Measurements from ENCODE around the gene ABCC11.

GRCh38 chr16:48162839-48163410, 84.4 kb downstream of the ABCC11 start:
- TF ChIP-seq CTCF (conservative IDR thresholded peaks at IDR 0.05 in 1 of 2, IDR thresholded peaks at IDR 0.05 in 1 of 2; ENCODE audit: extremely low read depth in 1 of 2, insufficient read depth in 1 of 2, low read depth in 1 of 2, low read length in 2 of 2) (no peak), EZH2 (IDR thresholded peaks at IDR 0.05; ENCODE audit: borderline replicate concordance, low read length) (no peak)
